BJ (cell line): ENCODE measurements around the gene GLRX3. TPM values are rescaled to one million over a fixed set of nuclear protein-coding genes. Genes with fewer than 3 reads are reported as not detected.

ENCODE experiments used
- CTCF ChIA-PET: fragments of 350-600 bp; formaldehyde crosslinking; extraction: SDS; loops from one replicate; lab custom pipeline; 2021; ENCODE audit warnings: antibody characterized with exemption, inconsistent platforms; lab: Yijun Ruan, JAX
- POLR2A ChIA-PET: fragments of 300-600 bp; sonication (Branson Sonifier 250); formaldehyde crosslinking; extraction: SDS; loops from one replicate; lab custom pipeline; 2021; ENCODE audit warnings: antibody characterized with exemption; lab: Charles Lee
- DNase-seq: peaks from one replicate; pipeline ENCODE4 v3.0.0-alpha.2; 2011; ENCODE audit warnings: low read depth
- H3K27me3 ChIP-seq: 2 replicates; pipeline ENCODE4 v1.6.0; 2011; ENCODE audit warnings: low read length; ENCODE audit not compliant: control insufficient read depth, insufficient read depth
- H3K36me3 ChIP-seq: 2 replicates; pipeline ENCODE4 v1.5.1; 2011; ENCODE audit warnings: low read length; ENCODE audit not compliant: control insufficient read depth, insufficient read depth
- H3K4me3 ChIP-seq: 2 replicates; pipeline ENCODE4 v1.5.1; 2011; ENCODE audit warnings: low read depth, mild to moderate bottlenecking, control low read depth, low read length
- CTCF ChIP-seq: IDR thresholded peaks from 2 replicates; pipeline ENCODE4 v1.5.1; 2011; ENCODE audit warnings: low read depth, mild to moderate bottlenecking, control low read depth, inconsistent platforms, low read length, moderate library complexity; ENCODE audit not compliant: insufficient read depth
- polyA plus RNA-seq: library from polyadenylated mRNA; depleted of rRNA; stranded (reverse); fragments of >200 nt; gene quantifications from 2 replicates; pipeline ENCODE4 v1.2.3, GENCODE V29; 2011

The GLRX3 gene
- polyA plus RNA-seq, 1 experiment = 51.3 TPM

GRCh38 chr10:130128062-130128781 lies 8.0 kb upstream of the GLRX3 start:
- ChIA-PET POLR2A (no interaction called here), CTCF (interaction anchor here (0.6 to 4.6 kb wide), 11 partner anchors 9 to 1920 kb away, joined by 3 to 32 read pairs (median 4); partner anchors contain the start of genes C10orf143 and GLRX3)

GRCh38 chr10:130128922-130129321 lies 7.3 kb upstream of the GLRX3 start:
- CTCF ChIA-PET = interaction anchor here (1.0 to 4.6 kb wide), 7 partner anchors 13 to 1917 kb away, joined by 3 to 32 read pairs (median 4); partner anchors contain the start of gene C10orf143
- POLR2A ChIA-PET = no interaction called here

More at GRCh38 chr10:130128062-130128781, 8.0 kb upstream of the GLRX3 start:
- Histone ChIP-seq H3K36me3 (no peaks in the 10 kb centered on the region), H3K27me3 (peaks cover 3% of the 10 kb centered on the region; the same call in 1 of the 2 replicates), H3K4me3 (no peak overlapping the region)
- no peak for DNase-seq
- no peak for TF ChIP-seq CTCF

GRCh38 chr10:130135676-130136225 lies 440 bp upstream of the GLRX3 start:
- DNase-seq = no peak
- Histone ChIP-seq H3K36me3 (no peaks in the 10 kb centered on the region; the same call in 1 of the 2 replicates), H3K27me3 (no peaks in the 10 kb centered on the region), H3K4me3 (peak overlapping the region; percentile 88)
- ChIA-PET CTCF (interaction anchor here (1.0 to 2.4 kb wide), 3 partner anchors 8 to 26 kb away, joined by 3 to 14 read pairs (median 4); partner anchors contain the start of gene C10orf143), POLR2A (interaction anchor here (1.0 kb wide), 1 partner anchor 25 kb away, joined by 4 read pairs; the partner anchor contains the start of gene C10orf143)
- TF ChIP-seq CTCF = no peak

More at GRCh38 chr10:130128922-130129321, 7.3 kb upstream of the GLRX3 start:
- TF ChIP-seq CTCF = no peak
- H3K27me3 ChIP-seq = peaks cover 3% of the 10 kb centered on the region; the same call in 1 of the 2 replicates
- H3K36me3 ChIP-seq = no peaks in the 10 kb centered on the region
- H3K4me3 ChIP-seq = no peak overlapping the region
- DNase-seq = no peak

GRCh38 chr10:130137090-130137448 lies 878 bp downstream of the GLRX3 start:
- peak overlapping the region; percentile 88 for H3K4me3 ChIP-seq
- POLR2A ChIA-PET = interaction anchor here (1.1 kb wide), 1 partner anchor 26 kb away, joined by 3 read pairs; no protein-coding TSS in a partner anchor
- no peak for TF ChIP-seq CTCF
- CTCF ChIA-PET = interaction anchor here (0.6 to 2.4 kb wide), 2 partner anchors 10 to 14 kb away, joined by 3 to 14 read pairs; no protein-coding TSS in a partner anchor
- no peaks in the 10 kb centered on the region; the same call in 1 of the 2 replicates for H3K36me3 ChIP-seq
- no peaks in the 10 kb centered on the region for H3K27me3 ChIP-seq
- no peak for DNase-seq
